Smooth muscle cell (in vitro differentiated cells): ENCODE results near the gene CCDC124. TPM values are rescaled to one million over a fixed set of nuclear protein-coding genes. Genes with fewer than 3 reads are reported as not detected.
A peak's percentile ranks its signal among the peaks of the same experiment; 100 is the strongest.

Experiments used
- DNase-seq: peaks from one replicate; lab custom pipeline; 2025; ENCODE audit not compliant: unreplicated experiment; lab: John Stamatoyannopoulos, UW
- H2AFZ ChIP-seq: fragments of 200-600 bp; sonication (generic); 2 replicates; pipeline ENCODE4 v1.6.0; 2016; ENCODE audit warnings: antibody characterized with exemption, low read depth, mild to moderate bottlenecking
- H3F3A ChIP-seq: fragments of 200-600 bp; sonication (generic); 2 replicates; pipeline ENCODE4 v1.6.0; 2017; ENCODE audit warnings: antibody characterized with exemption, low read depth
- H3K27ac ChIP-seq: fragments of 200-600 bp; sonication (generic); 2 replicates; pipeline ENCODE4 v1.5.1; 2016; ENCODE audit warnings: low read depth, mild to moderate bottlenecking
- H3K27me3 ChIP-seq: fragments of 200-600 bp; sonication (generic); 2 replicates; pipeline ENCODE4 v1.6.1; 2016; ENCODE audit warnings: low read depth, mild to moderate bottlenecking
- H3K36me3 ChIP-seq: fragments of 200-600 bp; sonication (generic); 2 replicates; pipeline ENCODE4 v1.5.1; 2016; ENCODE audit warnings: low read depth
- H3K4me1 ChIP-seq: fragments of 200-600 bp; sonication (generic); 2 replicates; pipeline ENCODE4 v1.5.1; 2016; ENCODE audit warnings: low read depth
- H3K4me2 ChIP-seq: fragments of 200-600 bp; sonication (generic); 2 replicates; pipeline ENCODE4 v1.6.0; 2016; ENCODE audit warnings: mild to moderate bottlenecking
- H3K4me3 ChIP-seq: fragments of 200-600 bp; sonication (generic); 2 replicates; pipeline ENCODE4 v1.5.1; 2016; ENCODE audit warnings: mild to moderate bottlenecking
- H3K79me2 ChIP-seq: fragments of 200-600 bp; sonication (generic); 2 replicates; pipeline ENCODE4 v1.6.0; 2016; ENCODE audit warnings: low read depth, mild to moderate bottlenecking
- H3K9ac ChIP-seq: fragments of 200-600 bp; sonication (generic); 2 replicates; pipeline ENCODE4 v1.6.0; 2016; ENCODE audit warnings: low read depth
- H3K9me3 ChIP-seq: fragments of 200-600 bp; sonication (generic); replicated peaks from 2 replicates; pipeline ENCODE4 v1.5.1; 2016; ENCODE audit warnings: low read depth
- H4K20me1 ChIP-seq: fragments of 200-600 bp; sonication (generic); 2 replicates; pipeline ENCODE4 v1.6.0; 2016; ENCODE audit warnings: low read depth
- CTCF ChIP-seq: fragments of 200-600 bp; sonication (generic); IDR thresholded peaks from 2 replicates; pipeline ENCODE4 v1.5.1; 2017; ENCODE audit warnings: borderline replicate concordance, mild to moderate bottlenecking, antibody characterized with exemption; ENCODE audit not compliant: insufficient read depth, poor library complexity, severe bottlenecking
- WGBS: methylation state at CpG from one replicate; pipeline ENCODE4 v1.1.7; 2016; ENCODE audit warnings: low lambda C conversion rate; 5-methylcytosine and 5-hydroxymethylcytosine counted together
- polyA plus RNA-seq: library from polyadenylated mRNA; unstranded; fragments of >200 nt; fragmentation: Nextera tagmentation; extraction: Ambion mirVana; gene quantifications from 2 replicates; pipeline ENCODE4 v1.2.1, GENCODE V29; 2016
- total RNA-seq: library from RNA; depleted of rRNA; stranded (reverse); fragments of >200 nt; gene quantifications from 2 replicates; pipeline ENCODE4 v1.2.3, GENCODE V29; 2014

The CCDC124 gene
- total and polyA plus RNA-seq, 2 experiments from 2014 or later = 34.5 to 156 TPM

- H3K4me1 ChIP-seq = no peaks in the 10 kb centered on the region
- H3K36me3 ChIP-seq = no peaks in the 10 kb centered on the region
- H2AFZ ChIP-seq = no peak overlapping the region
- no peak overlapping the region for H3K4me3 ChIP-seq
- TF ChIP-seq CTCF = no peak
- 64% methylated on average over 9 of the region's 11 CpGs for WGBS
- no peaks in the 10 kb centered on the region for H3K9me3 ChIP-seq
- no peaks in the 10 kb centered on the region for H4K20me1 ChIP-seq
- H3K27me3 ChIP-seq = peaks cover 35% of the 10 kb centered on the region
- H3K4me2 ChIP-seq = no peak overlapping the region
- H3K79me2 ChIP-seq = no peaks in the 10 kb centered on the region
- DNase-seq = no peak
- H3K27ac ChIP-seq = no peak overlapping the region
- no peaks in the 10 kb centered on the region for H3F3A ChIP-seq
- no peak overlapping the region for H3K9ac ChIP-seq
Observed at GRCh38 chr19:17965370-17966128, 32.7 kb downstream of the CCDC124 start.

- Histone ChIP-seq H3K36me3 (no peaks in the 10 kb centered on the region), H3K9ac (no peak overlapping the region), H4K20me1 (no peaks in the 10 kb centered on the region), H3K4me2 (no peak overlapping the region), H3K9me3 (no peaks in the 10 kb centered on the region), H3F3A (no peaks in the 10 kb centered on the region), H3K4me3 (no peak overlapping the region), H3K4me1 (no peaks in the 10 kb centered on the region), H3K27me3 (peaks cover 35% of the 10 kb centered on the region), H3K27ac (no peak overlapping the region), H2AFZ (no peak overlapping the region), H3K79me2 (no peaks in the 10 kb centered on the region)
- WGBS = 89% methylated on average over 2 of the region's 2 CpGs
- DNase-seq = no peak
- no peak for TF ChIP-seq CTCF
Observed at GRCh38 chr19:17966129-17966483, 33.3 kb downstream of the CCDC124 start.

GRCh38 chr19:17966550-17967256 is 33.9 kb downstream of the CCDC124 start, which contains the start of gene KCNN1:
Gene KCNN1, plus strand, starts transcription at chr19:17967107. Its CDS starts 6,782 bp downstream, at chr19:17973889.
- Histone ChIP-seq H3K36me3 (no peaks in the 10 kb centered on the region), H3K4me1 (no peaks in the 10 kb centered on the region), H3K79me2 (no peaks in the 10 kb centered on the region), H3K4me2 (peak within 1 kb of the TSS; percentile 83), H3K27ac (no peak within 1 kb of the TSS), H4K20me1 (no peaks in the 10 kb centered on the region), H3F3A (no peaks in the 10 kb centered on the region), H3K4me3 (peak within 1 kb of the TSS; percentile 52), H2AFZ (no peak within 1 kb of the TSS), H3K9ac (no peak within 1 kb of the TSS), H3K9me3 (no peaks in the 10 kb centered on the region), H3K27me3 (peaks cover 35% of the 10 kb centered on the region)
- no peak for TF ChIP-seq CTCF
- no peak for DNase-seq
- 33% methylated on average over 11 of the region's 59 CpGs for WGBS
